BJ (cell line): Measurements from ENCODE around the gene CGGBP1. TPM values are rescaled to one million over a fixed set of nuclear protein-coding genes. Genes with fewer than 3 reads are reported as not detected.

Source experiments
- CTCF ChIA-PET: fragments of 350-600 bp; formaldehyde crosslinking; extraction: SDS; loops from one replicate; lab custom pipeline; 2021; ENCODE audit warnings: antibody characterized with exemption, inconsistent platforms; lab: Yijun Ruan, JAX
- POLR2A ChIA-PET: fragments of 300-600 bp; sonication (Branson Sonifier 250); formaldehyde crosslinking; extraction: SDS; loops from one replicate; lab custom pipeline; 2021; ENCODE audit warnings: antibody characterized with exemption; lab: Charles Lee
- DNase-seq: peaks from one replicate; pipeline ENCODE4 v3.0.0-alpha.2; 2011; ENCODE audit warnings: low read depth
- H3K27me3 ChIP-seq: 2 replicates; pipeline ENCODE4 v1.6.0; 2011; ENCODE audit warnings: low read length; ENCODE audit not compliant: control insufficient read depth, insufficient read depth
- H3K36me3 ChIP-seq: 2 replicates; pipeline ENCODE4 v1.5.1; 2011; ENCODE audit warnings: low read length; ENCODE audit not compliant: control insufficient read depth, insufficient read depth
- H3K4me3 ChIP-seq: 2 replicates; pipeline ENCODE4 v1.5.1; 2011; ENCODE audit warnings: low read depth, mild to moderate bottlenecking, control low read depth, low read length
- CTCF ChIP-seq: IDR thresholded peaks from 2 replicates; pipeline ENCODE4 v1.5.1; 2011; ENCODE audit warnings: low read depth, mild to moderate bottlenecking, control low read depth, inconsistent platforms, low read length, moderate library complexity; ENCODE audit not compliant: insufficient read depth
- polyA plus RNA-seq: library from polyadenylated mRNA; depleted of rRNA; stranded (reverse); fragments of >200 nt; gene quantifications from 2 replicates; pipeline ENCODE4 v1.2.3, GENCODE V29; 2011

CGGBP1 gene
- polyA plus RNA-seq, 1 experiment = 52.3 TPM

GRCh38 chr3:88075497-88075896, 16.7 kb upstream of the CGGBP1 start:
- ChIA-PET CTCF (no interaction called here), POLR2A (no interaction called here)
- Histone ChIP-seq H3K36me3 (no peaks in the 10 kb centered on the region), H3K27me3 (no peaks in the 10 kb centered on the region), H3K4me3 (no peak overlapping the region)
- DNase-seq = no peak
- no peak for TF ChIP-seq CTCF

DNA sequence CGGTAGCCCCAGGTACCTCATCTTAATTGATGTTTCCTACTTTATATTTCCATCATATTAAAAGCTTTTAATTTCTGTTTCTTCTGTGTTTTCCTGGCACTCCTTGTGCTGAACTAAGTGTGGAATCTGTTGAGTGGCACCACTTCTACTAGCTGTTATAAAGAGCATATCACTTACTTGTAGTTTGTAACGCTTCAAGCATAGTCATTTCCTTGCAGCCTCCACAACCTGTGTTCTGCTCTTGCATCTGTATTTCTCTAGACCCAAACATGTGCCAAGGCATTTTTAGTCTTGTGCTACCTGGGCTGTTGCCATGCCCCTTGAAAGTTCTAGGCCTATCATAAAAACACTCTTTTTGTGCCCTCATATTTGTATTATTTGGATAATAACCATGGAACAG, 16.3 kb upstream of the CGGBP1 start:
- H3K27me3 ChIP-seq = no peaks in the 10 kb centered on the region
- ChIA-PET POLR2A (no interaction called here), CTCF (no interaction called here)
- no peak for DNase-seq
- TF ChIP-seq CTCF = no peak
- no peaks in the 10 kb centered on the region for H3K36me3 ChIP-seq
- H3K4me3 ChIP-seq = no peak overlapping the region

DNA sequence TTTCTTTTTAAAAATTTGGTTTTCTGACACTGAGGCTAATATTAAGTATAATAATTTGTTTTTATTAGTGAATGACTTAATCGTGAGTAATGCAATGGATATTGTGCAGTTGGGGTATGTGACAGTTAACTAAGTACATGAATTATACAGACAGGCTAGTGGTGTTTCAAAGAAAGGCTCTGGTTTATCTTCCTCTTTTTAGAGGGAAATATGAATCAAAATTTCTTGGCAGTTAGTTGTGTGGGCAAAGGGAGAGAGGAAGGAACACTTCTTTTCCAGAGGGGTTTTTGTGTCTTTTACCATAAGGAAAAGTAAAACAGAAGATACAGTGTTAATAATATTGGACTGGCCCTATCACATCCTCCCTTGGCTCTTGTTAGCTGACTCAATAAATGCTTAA, 2.9 kb upstream of the CGGBP1 start:
- Histone ChIP-seq H3K27me3 (no peaks in the 10 kb centered on the region), H3K36me3 (no peaks in the 10 kb centered on the region), H3K4me3 (no peak overlapping the region)
- DNase-seq = no peak
- no peak for TF ChIP-seq CTCF
- CTCF ChIA-PET = no interaction called here
- POLR2A ChIA-PET = no interaction called here

- no peak for TF ChIP-seq CTCF
- H3K4me3 ChIP-seq = peak overlapping the region; percentile 83
- no peak for DNase-seq
Measured at GRCh38 chr3:88059380-88060170, 770 bp upstream of the CGGBP1 start.

DNA sequence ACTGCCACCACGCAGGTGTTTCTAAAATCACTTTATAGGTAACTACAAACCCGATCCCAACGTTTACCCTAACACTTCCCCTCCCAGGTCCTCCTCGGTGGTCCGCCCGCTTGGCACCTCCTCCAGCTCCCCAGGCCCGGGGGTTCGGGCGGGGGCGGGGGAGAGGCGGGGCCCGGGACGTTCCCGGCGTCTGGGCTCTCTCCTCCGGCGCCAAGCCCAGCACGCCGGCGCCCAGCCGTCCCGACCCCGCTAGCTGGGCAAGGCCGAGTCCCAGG, 562 bp downstream of the CGGBP1 start:
- no peak for TF ChIP-seq CTCF
- DNase-seq = no peak
- Histone ChIP-seq H3K27me3 (no peaks in the 10 kb centered on the region), H3K4me3 (peak overlapping the region; percentile 86), H3K36me3 (peaks cover 5% of the 10 kb centered on the region)
- ChIA-PET POLR2A (no interaction called here), CTCF (interaction anchor here (1.0 kb wide), 1 partner anchor 55 kb away, joined by 4 read pairs; no protein-coding TSS in a partner anchor)

More at GRCh38 chr3:88059380-88060170, 770 bp upstream of the CGGBP1 start:
- Histone ChIP-seq H3K27me3 (no peaks in the 10 kb centered on the region), H3K36me3 (peaks cover 5% of the 10 kb centered on the region)
- ChIA-PET CTCF (interaction anchor here (1.7 kb wide), 1 partner anchor 54 kb away, joined by 4 read pairs; no protein-coding TSS in a partner anchor), POLR2A (interaction anchor here (0.6 kb wide), 1 partner anchor 1134 kb away, joined by 3 read pairs; no protein-coding TSS in a partner anchor)
